HG03520 (cell line): ENCODE data around the gene GBX1.
A peak's percentile ranks its signal among the peaks of the same experiment; 100 is the strongest.

Experiments
- ATAC-seq: cut with Tn5 transposase; IDR thresholded peaks from one replicate; pipeline ENCODE4 v1.9.1; 2021; ENCODE audit warnings: mild to moderate bottlenecking, moderate library complexity; ENCODE audit not compliant: unreplicated experiment

Gene GBX1

DNA sequence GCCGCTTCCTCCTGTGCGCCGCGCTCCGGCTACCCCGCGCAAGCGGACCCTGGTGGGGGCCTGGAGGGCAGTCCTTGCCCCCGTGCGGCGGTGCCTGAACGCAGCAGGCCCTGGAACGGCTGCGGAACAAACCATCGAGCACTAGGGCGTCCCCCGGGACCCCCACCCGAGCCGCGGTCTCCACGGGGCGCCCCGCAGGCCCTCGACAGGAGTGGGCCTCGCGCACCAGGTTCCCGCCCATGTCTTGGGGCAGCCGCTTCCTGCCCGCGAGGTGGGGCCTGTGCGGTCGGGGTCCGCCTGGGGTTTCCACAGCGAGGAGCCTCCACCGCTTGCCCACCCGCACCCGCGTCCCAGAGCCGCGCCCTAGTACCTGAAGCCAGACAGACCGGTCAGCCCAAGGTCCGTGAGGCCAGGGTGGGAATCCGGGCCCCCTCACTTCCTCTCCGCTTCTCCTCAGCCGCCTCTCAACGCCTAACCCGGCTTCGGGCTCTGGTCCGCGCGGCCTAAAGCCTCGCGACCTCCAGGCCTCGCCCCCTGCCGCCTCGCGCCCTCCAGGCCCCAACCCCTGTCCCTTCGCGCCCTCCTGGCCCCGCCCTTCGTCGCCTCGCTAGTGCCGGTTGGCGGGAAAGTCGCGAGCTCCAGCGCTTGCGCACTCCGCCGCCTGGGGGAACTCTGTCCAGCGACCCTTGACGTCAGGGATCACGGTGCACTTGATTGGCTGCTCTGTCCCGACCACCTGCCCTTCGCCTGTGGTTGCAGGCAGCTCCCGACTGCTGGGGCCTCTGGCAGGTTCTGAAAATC, 7.0 kb upstream of the GBX1 start:
- no peak for ATAC-seq

GRCh38 chr7:151173386-151174245, 6.1 kb upstream of the GBX1 start:
- no peak for ATAC-seq

- ATAC-seq, result peak; percentile 49
Observed at GRCh38 chr7:151172273-151173141, 5.0 kb upstream of the GBX1 start.

DNA sequence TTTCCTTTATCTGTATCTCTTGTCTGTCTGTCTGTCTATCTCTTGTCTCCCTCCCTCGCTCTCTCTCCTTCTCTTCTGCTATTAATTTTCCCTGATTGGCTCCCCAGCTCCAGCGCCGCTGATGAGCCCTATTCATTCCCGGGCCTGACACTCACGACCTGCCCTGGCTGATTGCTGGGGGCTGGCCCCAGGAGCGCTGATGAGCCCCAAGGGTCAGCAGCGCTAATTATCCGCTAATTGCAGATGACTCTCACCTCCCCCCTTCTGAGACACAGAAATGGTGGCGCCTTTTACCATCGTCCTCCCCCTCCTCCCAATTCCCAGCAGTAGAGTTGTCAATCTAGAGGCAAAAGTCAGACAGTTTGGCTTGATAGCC, 1.3 kb upstream of the GBX1 start:
- no peak for ATAC-seq

DNA sequence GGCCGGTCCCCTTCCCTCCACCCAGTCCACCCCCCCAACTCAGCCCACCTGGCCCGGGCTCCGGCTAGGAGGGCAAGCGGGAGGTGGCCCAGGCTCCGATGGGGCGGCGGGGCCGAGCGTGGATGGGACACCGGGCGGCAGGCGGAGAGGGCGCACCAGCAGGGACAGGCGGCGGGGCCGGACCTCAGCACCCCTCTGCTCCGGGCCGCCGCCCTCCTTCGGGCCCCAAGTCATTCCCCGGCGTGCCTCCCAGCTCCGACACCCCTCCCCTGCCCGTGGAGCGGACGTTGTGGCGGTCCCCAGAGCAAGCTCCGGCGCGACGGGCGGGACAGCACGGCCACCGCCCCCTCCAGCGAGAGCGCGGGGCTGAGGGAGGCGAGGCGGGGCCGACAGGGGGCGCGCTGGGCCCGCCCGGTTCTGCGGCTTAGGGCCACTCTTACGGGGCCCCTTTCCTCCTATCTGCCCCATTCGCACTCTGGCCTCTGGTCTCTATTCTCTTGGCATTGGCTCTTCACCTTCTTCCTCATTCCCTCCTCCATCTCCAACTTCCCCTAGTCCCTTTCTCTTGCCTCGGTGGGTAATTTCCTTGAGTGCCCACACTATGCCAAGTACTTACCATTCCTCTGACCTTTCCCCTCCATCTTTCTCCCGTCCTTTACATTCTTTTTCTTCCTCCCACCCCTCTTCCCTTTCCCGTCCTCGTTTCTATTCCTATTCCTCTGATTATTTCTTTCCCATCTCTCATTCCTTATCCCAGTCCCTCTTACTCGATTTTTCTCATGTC, 701 bp upstream of the GBX1 start:
- ATAC-seq, result peak; percentile 62

DNA sequence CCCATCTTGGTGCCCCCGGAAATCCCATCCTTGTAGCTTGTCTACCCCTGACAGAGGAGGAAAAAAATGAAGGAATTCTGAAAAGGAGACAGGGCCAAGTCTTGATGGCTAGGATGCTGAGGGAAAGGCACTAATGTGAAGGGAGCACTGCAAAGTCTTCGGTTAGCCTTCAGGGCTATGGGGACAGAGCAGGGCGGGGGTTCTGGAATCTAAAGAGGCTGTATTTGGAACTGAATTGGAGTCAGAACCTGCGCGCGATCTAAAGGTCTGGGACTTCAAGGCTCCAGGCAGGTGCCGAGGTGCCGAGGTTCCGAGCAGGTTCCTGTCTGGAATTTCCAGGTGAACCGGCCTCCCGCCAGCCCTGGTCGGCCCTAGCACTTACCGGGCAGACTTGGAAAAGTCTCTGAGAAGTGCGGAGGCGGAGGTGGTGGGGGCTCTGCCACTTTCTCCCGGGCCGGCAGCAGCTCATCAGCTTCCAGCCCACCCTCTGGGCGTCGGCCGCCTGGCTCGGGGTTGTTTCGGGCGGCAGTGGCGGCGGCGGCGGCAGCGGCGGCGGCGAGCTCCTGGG, 781 bp downstream of the GBX1 start:
- no peak for ATAC-seq

GRCh38 chr7:151161757-151162156, 5.7 kb downstream of the GBX1 start:
- ATAC-seq, result no peak

GRCh38 chr7:151157645-151158329, 9.7 kb downstream of the GBX1 start:
- no peak for ATAC-seq

- ATAC-seq, result no peak
Observed at GRCh38 chr7:151152643-151153513, 14.6 kb downstream of the GBX1 start.

- no peak for ATAC-seq
Observed at GRCh38 chr7:151150388-151150787, 17.1 kb downstream of the GBX1 start.

- ATAC-seq, result no peak
Observed at GRCh38 chr7:151148319-151149259, 18.9 kb downstream of the GBX1 start.

DNA sequence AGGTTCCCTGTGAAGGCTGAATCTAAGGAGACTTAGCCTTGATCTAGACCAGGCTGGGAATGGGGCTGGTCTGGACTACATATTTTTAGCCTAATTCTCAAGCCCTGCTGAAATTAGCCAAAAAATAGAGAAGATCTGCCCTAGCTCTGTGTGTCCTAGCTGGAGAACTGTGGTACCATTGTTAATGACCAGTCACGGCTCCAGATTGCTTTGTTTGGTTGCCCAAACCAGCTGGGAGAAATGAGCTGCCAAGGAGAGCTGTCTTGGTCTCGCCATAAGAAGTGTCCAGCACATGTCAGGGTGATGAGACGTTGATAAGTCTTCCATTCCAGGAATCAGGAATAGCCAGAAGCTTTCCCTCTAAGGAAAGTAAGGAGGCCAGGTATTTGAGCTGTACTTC, 20.7 kb downstream of the GBX1 start:
- ATAC-seq, result no peak

DNA sequence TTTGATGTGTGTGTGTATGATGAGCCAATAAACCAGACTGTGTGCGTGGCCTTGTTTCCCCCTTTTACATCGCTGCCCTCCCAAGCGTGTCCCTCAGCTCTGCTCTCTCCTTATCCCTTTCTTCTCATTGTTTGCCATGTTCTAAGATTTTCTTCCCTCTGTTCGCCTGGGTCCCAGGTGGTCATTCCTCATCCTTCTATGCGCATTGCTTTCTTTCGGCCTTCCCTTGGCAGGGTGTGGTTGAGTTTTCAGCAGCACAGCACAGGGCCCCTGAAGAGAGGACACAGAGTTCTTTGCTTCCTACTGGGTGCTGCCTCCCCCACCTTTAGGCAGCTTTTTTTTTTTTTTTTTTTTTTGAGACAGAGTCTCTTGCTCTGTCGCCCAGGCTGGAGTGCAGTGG, 23.1 kb downstream of the GBX1 start:
- ATAC-seq, result no peak

- no peak for ATAC-seq
Observed at GRCh38 chr7:151143261-151144015, 24.1 kb downstream of the GBX1 start.

- ATAC-seq, result no peak
Observed at GRCh38 chr7:151142686-151143040, 24.8 kb downstream of the GBX1 start.

DNA sequence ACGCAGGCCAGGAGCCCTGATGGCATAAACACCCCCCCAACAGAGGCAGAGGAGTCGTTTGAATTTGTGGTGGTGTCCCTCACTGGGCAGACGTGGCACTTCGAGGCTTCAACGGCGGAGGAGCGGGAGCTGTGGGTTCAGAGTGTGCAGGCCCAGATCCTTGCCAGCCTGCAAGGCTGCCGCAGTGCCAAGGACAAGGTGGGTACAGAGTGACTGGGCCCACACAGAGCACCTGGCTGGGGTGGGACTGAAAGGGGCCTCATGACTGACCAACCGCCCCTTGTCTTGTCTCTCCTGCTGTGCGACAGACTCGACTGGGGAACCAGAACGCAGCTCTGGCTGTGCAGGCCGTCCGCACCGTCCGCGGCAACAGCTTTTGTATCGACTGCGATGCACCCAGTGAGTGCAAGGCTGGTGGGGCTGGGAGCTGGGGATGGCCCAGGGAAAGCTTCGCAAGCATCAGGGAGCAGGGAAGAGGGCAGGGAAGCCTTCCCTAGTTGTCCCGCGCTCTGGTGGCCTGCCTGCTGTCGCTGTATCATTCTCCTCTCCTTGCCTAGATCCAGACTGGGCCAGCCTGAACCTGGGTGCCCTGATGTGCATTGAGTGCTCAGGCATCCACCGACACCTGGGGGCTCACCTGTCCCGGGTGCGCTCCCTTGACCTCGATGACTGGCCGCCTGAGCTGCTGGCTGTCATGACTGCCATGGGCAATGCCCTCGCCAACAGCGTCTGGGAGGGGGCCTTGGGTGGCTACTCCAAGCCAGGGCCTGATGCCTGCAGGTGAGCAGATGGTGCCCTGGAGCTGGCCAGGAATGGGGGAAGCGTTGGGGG, 25.4 kb downstream of the GBX1 start:
- ATAC-seq, result no peak
